ENCODE measurements around the gene CYP4F22. TPM values are rescaled to one million over a fixed set of nuclear protein-coding genes. Genes with fewer than 3 reads are reported as not detected.

Gene CYP4F22
- total RNA-seq, 1 experiment from 2014 or later, result 4.9 TPM

GRCh38 chr19:15525291-15525690, 17.0 kb downstream of the CYP4F22 start:
- H3K4me1 ChIP-seq (ENCODE audit: control insufficient read depth in 1 of 2, insufficient read depth in 2 of 2, low read length in 2 of 2), result peaks cover 0 to 8% of the 10 kb centered on the region in 2 experiments; a peak in 2 of 4 replicates
- ChIA-PET CTCF (no interaction called here), POLR2A (no interaction called here), RAD21 (ENCODE audit: low non-redundant PET in 1 of 2, low total read pairs in 2 of 2, uncharacterized antibody in 2 of 2, unreplicated experiment in 2 of 2) (no interaction called here)
- H3K9me2 ChIP-seq (ENCODE audit: insufficient read depth), result no peaks in the 10 kb centered on the region
- H2AFZ ChIP-seq (ENCODE audit: low read depth, low read length, poor library complexity, severe bottlenecking), result no peak overlapping the region
- no peak overlapping the region for H3K27ac ChIP-seq (ENCODE audit: low read depth, low read length)
- no peak overlapping the region for H3K4me2 ChIP-seq (ENCODE audit: low read length)
- intact Hi-C loops (cut with micrococcal nuclease), result no loop called here
- TF ChIP-seq EZH2 (IDR thresholded peaks at IDR 0.05) (no peak), POLR2A (IDR thresholded peaks at IDR 0.05; ENCODE audit: borderline replicate concordance, extremely low read depth, insufficient read depth, insufficient read length) (no peak), TCF7L2 (IDR thresholded peaks at IDR 0.05; ENCODE audit: borderline replicate concordance, extremely low read depth, insufficient read depth, insufficient read length) (no peak), POLR2AphosphoS5 (IDR thresholded peaks at IDR 0.05; ENCODE audit: low read depth, low read length) (no peak), ZNF274 (IDR thresholded peaks at IDR 0.05; ENCODE audit: low read depth, low read length) (no peak), EGR1 (IDR thresholded peaks at IDR 0.05; ENCODE audit: low read depth) (no peak), RAD21 (IDR thresholded peaks at IDR 0.05; ENCODE audit: low read depth) (no peak), ELF1 (IDR thresholded peaks at IDR 0.05; ENCODE audit: borderline replicate concordance, low read depth) (no peak), ZFX (IDR thresholded peaks at IDR 0.05) (no peak), ZBTB33 (IDR thresholded peaks at IDR 0.05; ENCODE audit: extremely low read depth, insufficient replicate concordance, low read length) (no peak), CEBPB (IDR thresholded peaks at IDR 0.05; ENCODE audit: low read depth) (no peak), CBX3 (IDR thresholded peaks at IDR 0.05; ENCODE audit: low read depth) (no peak), YY1 (IDR thresholded peaks at IDR 0.05; ENCODE audit: extremely low read depth, insufficient replicate concordance, low read depth, low read length) (no peak), SIN3A (IDR thresholded peaks at IDR 0.05; ENCODE audit: low read depth) (no peak)
- TF ChIP-seq, protein P1, sequence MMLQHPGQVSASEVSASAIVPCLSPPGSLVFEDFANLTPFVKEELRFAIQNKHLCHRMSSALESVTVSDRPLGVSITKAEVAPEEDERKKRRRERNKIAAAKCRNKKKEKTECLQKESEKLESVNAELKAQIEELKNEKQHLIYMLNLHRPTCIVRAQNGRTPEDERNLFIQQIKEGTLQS (IDR thresholded peaks at IDR 0.05), result no peak
- TF ChIP-seq, protein P2, sequence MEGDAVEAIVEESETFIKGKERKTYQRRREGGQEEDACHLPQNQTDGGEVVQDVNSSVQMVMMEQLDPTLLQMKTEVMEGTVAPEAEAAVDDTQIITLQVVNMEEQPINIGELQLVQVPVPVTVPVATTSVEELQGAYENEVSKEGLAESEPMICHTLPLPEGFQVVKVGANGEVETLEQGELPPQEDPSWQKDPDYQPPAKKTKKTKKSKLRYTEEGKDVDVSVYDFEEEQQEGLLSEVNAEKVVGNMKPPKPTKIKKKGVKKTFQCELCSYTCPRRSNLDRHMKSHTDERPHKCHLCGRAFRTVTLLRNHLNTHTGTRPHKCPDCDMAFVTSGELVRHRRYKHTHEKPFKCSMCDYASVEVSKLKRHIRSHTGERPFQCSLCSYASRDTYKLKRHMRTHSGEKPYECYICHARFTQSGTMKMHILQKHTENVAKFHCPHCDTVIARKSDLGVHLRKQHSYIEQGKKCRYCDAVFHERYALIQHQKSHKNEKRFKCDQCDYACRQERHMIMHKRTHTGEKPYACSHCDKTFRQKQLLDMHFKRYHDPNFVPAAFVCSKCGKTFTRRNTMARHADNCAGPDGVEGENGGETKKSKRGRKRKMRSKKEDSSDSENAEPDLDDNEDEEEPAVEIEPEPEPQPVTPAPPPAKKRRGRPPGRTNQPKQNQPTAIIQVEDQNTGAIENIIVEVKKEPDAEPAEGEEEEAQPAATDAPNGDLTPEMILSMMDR (IDR thresholded peaks at IDR 0.05 in 2 of 3, conservative IDR thresholded peaks at IDR 0.05 in 1 of 3; ENCODE audit: borderline replicate concordance in 1 of 3, insufficient read depth in 1 of 3, low read depth in 2 of 3, low read length in 2 of 3), result no peak
- TF ChIP-seq, protein P3, sequence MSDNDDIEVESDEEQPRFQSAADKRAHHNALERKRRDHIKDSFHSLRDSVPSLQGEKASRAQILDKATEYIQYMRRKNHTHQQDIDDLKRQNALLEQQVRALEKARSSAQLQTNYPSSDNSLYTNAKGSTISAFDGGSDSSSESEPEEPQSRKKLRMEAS (IDR thresholded peaks at IDR 0.05), result no peak
- H3K9ac ChIP-seq (ENCODE audit: low read length), result no peak overlapping the region
- BruUV-seq (replicated peaks), result no TSS peak
- no peaks in the 10 kb centered on the region for H3K36me3 ChIP-seq (ENCODE audit: control insufficient read depth in 1 of 2, insufficient read depth in 2 of 2, low read length in 2 of 2)
- no peak overlapping the region for H3K4me3 ChIP-seq (replicated peaks in 1 of 2; ENCODE audit: low read depth in 1 of 2, low read length in 2 of 2)
- DNase-seq (ENCODE audit: low read depth, low spot score) (no peak), ATAC-seq (no peak)
- H3K79me2 ChIP-seq (ENCODE audit: insufficient read depth, low read length), result no peaks in the 10 kb centered on the region
- no peaks in the 10 kb centered on the region for H4K20me1 ChIP-seq (ENCODE audit: insufficient read depth)
- H3K9me3 ChIP-seq (ENCODE audit: control insufficient read depth in 1 of 2, insufficient read depth in 1 of 2, low read depth in 1 of 2, low read length in 2 of 2), result no peaks in the 10 kb centered on the region
- no peaks in the 10 kb centered on the region for H3K27me3 ChIP-seq (ENCODE audit: insufficient read depth, low read length)

Data from HCT116 (cell line).